ENCODE measurements around the gene GARIN5A. TPM values are rescaled to one million over a fixed set of nuclear protein-coding genes. Genes with fewer than 3 reads are reported as not detected.

The GARIN5A gene
- total and polyA plus RNA-seq, 2 experiments from 2014 or later, result 13.3 to 25.0 TPM

GRCh38 chr19:50449236-50449899, 27.3 kb downstream of the GARIN5A start:
- Mint-ChIP-seq H3K27ac (no peak overlapping the region), H3K4me1 (no peaks in the 10 kb centered on the region), H3K9me3 (peaks cover 95% of the 10 kb centered on the region), H3K4me3 (no peak overlapping the region), H3K36me3 (ENCODE audit: low read depth) (peaks cover 52% of the 10 kb centered on the region), H3K27me3 (ENCODE audit: insufficient read depth, low read depth, poor library complexity) (peaks cover 2% of the 10 kb centered on the region)
- Histone ChIP-seq H4K20me1 (replicated peaks; ENCODE audit: insufficient read depth) (no peaks in the 10 kb centered on the region), H3K27me3 (ENCODE audit: insufficient read depth) (no peaks in the 10 kb centered on the region), H3F3A (replicated peaks; ENCODE audit: low read depth) (no peaks in the 10 kb centered on the region), H3K36me3 (ENCODE audit: insufficient read depth) (no peaks in the 10 kb centered on the region), H3K4me1 (ENCODE audit: insufficient read depth) (peaks cover 6% of the 10 kb centered on the region; the same call in 1 of the 2 replicates), H3K27ac (ENCODE audit: low read depth) (no peak overlapping the region), H3K9me2 (ENCODE audit: insufficient read depth) (no peaks in the 10 kb centered on the region), H3K4me2 (no peak overlapping the region), H2AFZ (no peak overlapping the region), H3K4me3 (no peak overlapping the region), H3K79me2 (replicated peaks; ENCODE audit: insufficient read depth) (no peaks in the 10 kb centered on the region)
- DNase-seq (ENCODE audit: low spot score), result no peak
- TF ChIP-seq ZNF462 (CRISPR knock-in tag; IDR thresholded peaks at IDR 0.05) (no peak), JUNB (IDR thresholded peaks at IDR 0.05; ENCODE audit: unreplicated experiment) (no peak), CTCF (conservative IDR thresholded peaks at IDR 0.05; ENCODE audit: low read depth in 2 of 2) (no peak)
- TF ChIP-seq, protein P1, sequence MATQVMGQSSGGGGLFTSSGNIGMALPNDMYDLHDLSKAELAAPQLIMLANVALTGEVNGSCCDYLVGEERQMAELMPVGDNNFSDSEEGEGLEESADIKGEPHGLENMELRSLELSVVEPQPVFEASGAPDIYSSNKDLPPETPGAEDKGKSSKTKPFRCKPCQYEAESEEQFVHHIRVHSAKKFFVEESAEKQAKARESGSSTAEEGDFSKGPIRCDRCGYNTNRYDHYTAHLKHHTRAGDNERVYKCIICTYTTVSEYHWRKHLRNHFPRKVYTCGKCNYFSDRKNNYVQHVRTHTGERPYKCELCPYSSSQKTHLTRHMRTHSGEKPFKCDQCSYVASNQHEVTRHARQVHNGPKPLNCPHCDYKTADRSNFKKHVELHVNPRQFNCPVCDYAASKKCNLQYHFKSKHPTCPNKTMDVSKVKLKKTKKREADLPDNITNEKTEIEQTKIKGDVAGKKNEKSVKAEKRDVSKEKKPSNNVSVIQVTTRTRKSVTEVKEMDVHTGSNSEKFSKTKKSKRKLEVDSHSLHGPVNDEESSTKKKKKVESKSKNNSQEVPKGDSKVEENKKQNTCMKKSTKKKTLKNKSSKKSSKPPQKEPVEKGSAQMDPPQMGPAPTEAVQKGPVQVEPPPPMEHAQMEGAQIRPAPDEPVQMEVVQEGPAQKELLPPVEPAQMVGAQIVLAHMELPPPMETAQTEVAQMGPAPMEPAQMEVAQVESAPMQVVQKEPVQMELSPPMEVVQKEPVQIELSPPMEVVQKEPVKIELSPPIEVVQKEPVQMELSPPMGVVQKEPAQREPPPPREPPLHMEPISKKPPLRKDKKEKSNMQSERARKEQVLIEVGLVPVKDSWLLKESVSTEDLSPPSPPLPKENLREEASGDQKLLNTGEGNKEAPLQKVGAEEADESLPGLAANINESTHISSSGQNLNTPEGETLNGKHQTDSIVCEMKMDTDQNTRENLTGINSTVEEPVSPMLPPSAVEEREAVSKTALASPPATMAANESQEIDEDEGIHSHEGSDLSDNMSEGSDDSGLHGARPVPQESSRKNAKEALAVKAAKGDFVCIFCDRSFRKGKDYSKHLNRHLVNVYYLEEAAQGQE (IDR thresholded peaks at IDR 0.05; ENCODE audit: unreplicated experiment), result no peak
- ATAC-seq, result no peak
